Panc1 (cell line): ENCODE measurements around the gene ELL2.

ENCODE experiments used
- POLR2AphosphoS5 ChIP-seq: IDR thresholded peaks from 2 replicates; pipeline ENCODE4 v1.6.1; 2012; ENCODE audit warnings: mild to moderate bottlenecking, low read depth, low read length, moderate library complexity
- SIN3A ChIP-seq: IDR thresholded peaks from 2 replicates; pipeline ENCODE4 v1.6.1; 2012; ENCODE audit warnings: low read depth, mild to moderate bottlenecking, low read length, moderate library complexity, borderline replicate concordance; ENCODE audit not compliant: insufficient read depth
- TF ChIP-seq, protein P1 (sequence below): fragments of 450-650 bp; IDR thresholded peaks from 2 replicates; pipeline ENCODE4 v1.5.1; 2017; ENCODE audit warnings: mild to moderate bottlenecking

DNA sequence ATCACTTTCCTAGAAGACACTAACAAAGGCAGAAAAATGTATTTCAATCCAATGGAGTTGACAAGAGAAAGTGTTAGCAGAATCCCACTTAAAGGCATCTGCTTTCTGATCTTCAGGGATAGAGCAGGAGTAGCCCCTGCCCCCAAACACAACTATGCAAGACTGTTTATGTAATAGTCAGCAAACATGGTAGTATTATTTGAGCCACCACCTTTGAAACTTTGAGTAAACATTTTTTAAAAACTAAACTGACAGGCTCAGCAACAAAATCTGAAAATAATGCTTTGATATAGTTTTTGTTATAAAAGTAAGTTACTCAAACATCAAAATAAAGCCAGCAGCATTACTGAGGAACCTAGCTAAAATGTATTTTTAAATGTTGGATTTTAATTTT, 4.8 kb downstream of the ELL2 start:
- TF ChIP-seq, protein P1, sequence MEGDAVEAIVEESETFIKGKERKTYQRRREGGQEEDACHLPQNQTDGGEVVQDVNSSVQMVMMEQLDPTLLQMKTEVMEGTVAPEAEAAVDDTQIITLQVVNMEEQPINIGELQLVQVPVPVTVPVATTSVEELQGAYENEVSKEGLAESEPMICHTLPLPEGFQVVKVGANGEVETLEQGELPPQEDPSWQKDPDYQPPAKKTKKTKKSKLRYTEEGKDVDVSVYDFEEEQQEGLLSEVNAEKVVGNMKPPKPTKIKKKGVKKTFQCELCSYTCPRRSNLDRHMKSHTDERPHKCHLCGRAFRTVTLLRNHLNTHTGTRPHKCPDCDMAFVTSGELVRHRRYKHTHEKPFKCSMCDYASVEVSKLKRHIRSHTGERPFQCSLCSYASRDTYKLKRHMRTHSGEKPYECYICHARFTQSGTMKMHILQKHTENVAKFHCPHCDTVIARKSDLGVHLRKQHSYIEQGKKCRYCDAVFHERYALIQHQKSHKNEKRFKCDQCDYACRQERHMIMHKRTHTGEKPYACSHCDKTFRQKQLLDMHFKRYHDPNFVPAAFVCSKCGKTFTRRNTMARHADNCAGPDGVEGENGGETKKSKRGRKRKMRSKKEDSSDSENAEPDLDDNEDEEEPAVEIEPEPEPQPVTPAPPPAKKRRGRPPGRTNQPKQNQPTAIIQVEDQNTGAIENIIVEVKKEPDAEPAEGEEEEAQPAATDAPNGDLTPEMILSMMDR = no peak
- TF ChIP-seq SIN3A (no peak), POLR2AphosphoS5 (no peak)
